Measurements from ENCODE around the gene BLMH. TPM values are rescaled to one million over a fixed set of nuclear protein-coding genes. Genes with fewer than 3 reads are reported as not detected.
"Not testable (repeated sequence)": the region's sequence is repeated elsewhere in the genome, so short reads cannot be mapped to it uniquely, and the experiment has no call there.

The BLMH gene
- total and polyA plus RNA-seq, 4 donors: 45.3 to 63.7 (median 57.8) TPM

DNA sequence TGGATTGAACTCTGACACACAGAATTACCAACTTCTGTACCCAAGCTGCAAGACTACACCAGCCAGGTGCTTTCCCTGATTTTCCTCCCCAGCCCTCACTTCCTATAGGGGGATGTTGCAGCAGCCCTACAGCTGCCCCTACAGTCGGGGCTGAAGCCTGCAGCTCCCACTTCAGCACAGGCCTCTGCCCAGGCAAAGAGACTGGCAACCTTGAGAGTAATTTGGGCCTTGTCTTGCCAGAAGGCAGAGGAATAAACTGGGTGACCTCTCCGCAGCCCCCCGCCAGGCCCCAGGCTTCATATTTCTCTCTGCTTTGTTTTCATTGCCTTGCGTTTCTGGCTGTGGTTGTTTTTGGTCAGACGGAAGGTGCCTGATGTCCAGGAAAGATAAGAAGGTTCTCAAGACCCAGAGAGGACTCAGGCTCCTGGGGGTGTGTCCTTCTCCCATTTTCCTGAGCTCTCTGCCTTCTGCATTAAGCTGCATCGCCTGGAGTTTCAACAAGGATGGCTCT, 88.2 kb downstream of the BLMH start:
- H3K9me3 ChIP-seq (ENCODE audit: control insufficient read depth, insufficient read depth, low read length): no peaks in the 10 kb centered on the region

GRCh38 chr17:30200656-30201055, 91.1 kb downstream of the BLMH start:
- DNase-seq (ENCODE audit: low read depth in 4 of 6, low spot score in 6 of 6); H3K4me1 ChIP-seq (ENCODE audit: control insufficient read depth, insufficient read depth, low read length); H3K27ac ChIP-seq (ENCODE audit: low read depth, low read length); H3K27me3 ChIP-seq (ENCODE audit: control insufficient read depth, insufficient read depth, low read length); H3K9me3 ChIP-seq (ENCODE audit: control insufficient read depth, insufficient read depth, low read length); H3K36me3 ChIP-seq (ENCODE audit: control insufficient read depth, insufficient read depth, low read length); H3K4me3 ChIP-seq (ENCODE audit: low read depth, low read length): not testable (repeated sequence)
- whole genome bisulfite sequencing (ENCODE audit: insufficient coverage): 98% methylated on average over 8 of the region's 9 CpGs

More for the DNA sequence above, 88.2 kb downstream of the BLMH start:
- H3K27ac ChIP-seq (ENCODE audit: low read depth, low read length): no peak overlapping the region
- H3K27me3 ChIP-seq (ENCODE audit: control insufficient read depth, insufficient read depth, low read length): no peaks in the 10 kb centered on the region
- no peaks in the 10 kb centered on the region for H3K4me1 ChIP-seq (ENCODE audit: control insufficient read depth, insufficient read depth, low read length)
- DNase-seq (ENCODE audit: low read depth in 4 of 6, low spot score in 6 of 6): no peak
- no peaks in the 10 kb centered on the region for H3K36me3 ChIP-seq (ENCODE audit: control insufficient read depth, insufficient read depth, low read length)
- no peak overlapping the region for H3K4me3 ChIP-seq (ENCODE audit: low read depth, low read length)
- 69% methylated on average over 5 of the region's 6 CpGs for WGBS (ENCODE audit: insufficient coverage)

- peak in 1 of 6 donors; percentile 1 for DNase-seq (ENCODE audit: low read depth in 4 of 6, low spot score in 6 of 6)
- no peak overlapping the region for H3K4me3 ChIP-seq (ENCODE audit: low read depth, low read length)
- H3K27me3 ChIP-seq (ENCODE audit: control insufficient read depth, insufficient read depth, low read length): no peaks in the 10 kb centered on the region
- no peaks in the 10 kb centered on the region for H3K4me1 ChIP-seq (ENCODE audit: control insufficient read depth, insufficient read depth, low read length)
- no peaks in the 10 kb centered on the region for H3K36me3 ChIP-seq (ENCODE audit: control insufficient read depth, insufficient read depth, low read length)
- WGBS (ENCODE audit: insufficient coverage): 64% methylated on average over 6 of the region's 10 CpGs
- H3K9me3 ChIP-seq (ENCODE audit: control insufficient read depth, insufficient read depth, low read length): no peaks in the 10 kb centered on the region
- H3K27ac ChIP-seq (ENCODE audit: low read depth, low read length): no peak overlapping the region
These were observed 91.6 kb downstream of the BLMH start for GRCh38 chr17:30200106-30200505.

DNA sequence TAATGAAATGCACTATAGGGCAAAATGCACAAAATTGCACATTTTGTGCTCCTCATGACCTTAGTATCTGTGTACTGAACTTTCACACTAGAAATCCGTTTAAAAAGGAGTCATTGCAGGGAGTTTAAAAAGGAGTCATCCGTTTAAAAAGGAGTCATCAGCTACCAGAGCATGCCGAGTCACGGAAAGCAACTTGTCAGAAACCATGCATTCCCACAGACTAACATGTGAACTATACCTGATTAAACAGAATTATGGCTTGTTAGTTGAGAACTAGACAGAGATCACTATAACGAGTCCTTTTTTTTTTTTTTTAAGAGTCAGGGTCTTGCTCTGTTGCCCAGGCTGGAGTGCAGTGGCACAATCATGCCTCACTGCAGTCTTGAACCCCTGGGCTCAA, 92.1 kb downstream of the BLMH start:
- Histone ChIP-seq H3K27ac (ENCODE audit: low read depth, low read length) (no peak overlapping the region), H3K27me3 (ENCODE audit: control insufficient read depth, insufficient read depth, low read length) (no peaks in the 10 kb centered on the region), H3K4me1 (ENCODE audit: control insufficient read depth, insufficient read depth, low read length) (no peaks in the 10 kb centered on the region), H3K4me3 (ENCODE audit: low read depth, low read length) (no peak overlapping the region), H3K9me3 (ENCODE audit: control insufficient read depth, insufficient read depth, low read length) (no peaks in the 10 kb centered on the region), H3K36me3 (ENCODE audit: control insufficient read depth, insufficient read depth, low read length) (no peaks in the 10 kb centered on the region)
- WGBS (ENCODE audit: insufficient coverage): 93% methylated on average over 3 of the region's 5 CpGs
- no peak for DNase-seq (ENCODE audit: low read depth in 4 of 6, low spot score in 6 of 6)

Small RNAs within 50 kb of the gene (small RNA-seq; reads per million reads assigned to genes)
- gene RF00154 (ENCODE audit: low replicate concordance): 17.3 reads per million, percentile 96 among the genes with 10 or more reads in this experiment
- not detected for gene RNU6-1267P (ENCODE audit: low replicate concordance)

Other genes with a start within 250 kb of the BLMH start
- 10 to 100 TPM; 12.9 to 15.8 TPM for gene NSRP1, start 175.1 kb downstream of the BLMH start, total RNA-seq
- 10 to 100 TPM; 26.8 to 29.2 TPM for gene NSRP1, start 175.1 kb downstream of the BLMH start, polyA plus RNA-seq (ENCODE audit: insufficient read length in 2 of 2)
- gene SLC6A4, start 56.2 kb downstream of the BLMH start, total RNA-seq: 10 to 100 TPM in 1 of 2 donors, 1 to 10 TPM in 1; 5.7 to 36.0 TPM
- 1 to 10 TPM; 1.1 to 3.6 TPM for gene SLC6A4, start 56.2 kb downstream of the BLMH start, polyA plus RNA-seq (ENCODE audit: insufficient read length in 2 of 2)
- gene TMIGD1, start 42.1 kb upstream of the BLMH start, total RNA-seq: not detected
- not detected for gene TMIGD1, start 42.1 kb upstream of the BLMH start, polyA plus RNA-seq (ENCODE audit: insufficient read length in 2 of 2)
- gene CPD, start 87.0 kb upstream of the BLMH start, total RNA-seq: 100 to 1,000 TPM; 101 to 182 TPM
- gene CPD, start 87.0 kb upstream of the BLMH start, polyA plus RNA-seq (ENCODE audit: insufficient read length in 2 of 2): 10 to 100 TPM; 30.4 to 40.9 TPM
- 10 to 100 TPM; 29.7 to 39.8 TPM for gene GOSR1, start 185.5 kb upstream of the BLMH start, total RNA-seq
- 10 to 100 TPM; 29.0 to 29.3 TPM for gene GOSR1, start 185.5 kb upstream of the BLMH start, polyA plus RNA-seq (ENCODE audit: insufficient read length in 2 of 2)